IMR-90 (cell line): ENCODE results near the gene ANTXR2. TPM values are rescaled to one million over a fixed set of nuclear protein-coding genes. Genes with fewer than 3 reads are reported as not detected.

Source experiments
- ATAC-seq: fragments of 200-7000 bp; cut with Tn5 transposase; 2 replicates; pipeline ENCODE4 v1.9.1; 2020; ENCODE audit warnings: low read depth, mild to moderate bottlenecking, moderate library complexity
- BruUV-seq: library from RNA; stranded (reverse); fragments of 400-500 nt; replicated peaks from 2 replicates; lab custom pipeline; 2021; lab: Mats Ljungman, UMichigan
- CTCF ChIA-PET: fragments of 300-600 bp; formaldehyde crosslinking; extraction: SDS; loops from one replicate; lab custom pipeline; 2021; ENCODE audit warnings: antibody characterized with exemption; lab: Yijun Ruan, JAX
- POLR2A ChIA-PET: fragments of 300-600 bp; sonication (Branson Sonifier 250); formaldehyde crosslinking; loops from one replicate; lab custom pipeline; 2022; ENCODE audit warnings: antibody characterized with exemption; ENCODE audit not compliant: unreplicated experiment; lab: Charles Lee
- DNase-seq: peaks from one replicate; pipeline ENCODE4 v3.0.0; 2013
- H2AFZ ChIP-seq: replicated peaks from 2 replicates; pipeline ENCODE3; 2013; ENCODE audit warnings: low read length, mild to moderate bottlenecking; ENCODE audit not compliant: poor library complexity
- H2AK5ac ChIP-seq: 2 replicates; pipeline ENCODE4 v1.6.1; 2013; ENCODE audit warnings: low read depth, low read length, inconsistent platforms
- H2AK9ac ChIP-seq: replicated peaks from 2 replicates; pipeline ENCODE3; 2013; ENCODE audit warnings: mild to moderate bottlenecking, low read depth, low read length, moderate library complexity; ENCODE audit not compliant: poor library complexity
- H2BK120ac ChIP-seq: 2 replicates; pipeline ENCODE4 v1.6.1; 2013; ENCODE audit warnings: low read depth, low read length, inconsistent platforms
- H2BK15ac ChIP-seq: 3 replicates; pipeline ENCODE4 v1.6.1; 2013; ENCODE audit warnings: low read depth, low read length, inconsistent platforms
- H2BK20ac ChIP-seq: 2 replicates; pipeline ENCODE4 v1.6.1; 2013; ENCODE audit warnings: low read depth, mild to moderate bottlenecking, inconsistent platforms, low read length, moderate library complexity
- H2BK5ac ChIP-seq: 2 replicates; pipeline ENCODE4 v1.6.1; 2013; ENCODE audit warnings: mild to moderate bottlenecking, low read depth, low read length, inconsistent platforms; ENCODE audit not compliant: poor library complexity, severe bottlenecking
- H3K14ac ChIP-seq: replicated peaks from 2 replicates; pipeline ENCODE4 v1.6.1; 2013; ENCODE audit warnings: low read depth, low read length, inconsistent platforms
- H3K18ac ChIP-seq: 2 replicates; pipeline ENCODE4 v1.6.1; 2013; ENCODE audit warnings: low read depth, low read length, control low read depth
- H3K23ac ChIP-seq: 2 replicates; pipeline ENCODE4 v1.6.1; 2013; ENCODE audit warnings: low read depth, low read length, inconsistent platforms
- H3K27ac ChIP-seq: 2 replicates; pipeline ENCODE4 v1.5.1; 2013; ENCODE audit warnings: mild to moderate bottlenecking, control low read depth, low read length; ENCODE audit not compliant: insufficient read depth
- H3K27me3 ChIP-seq: 2 replicates; pipeline ENCODE4 v1.6.1; 2013; ENCODE audit warnings: low read length; ENCODE audit not compliant: control insufficient read depth, insufficient read depth
- H3K36me3 ChIP-seq: 2 replicates; pipeline ENCODE4 v1.6.1; 2013; ENCODE audit warnings: low read length, mixed read lengths; ENCODE audit not compliant: control insufficient read depth, insufficient read depth
- H3K4ac ChIP-seq: 2 replicates; pipeline ENCODE4 v1.6.1; 2013; ENCODE audit warnings: low read depth, low read length, inconsistent platforms
- H3K4me1 ChIP-seq: 2 replicates; pipeline ENCODE4 v1.6.1; 2013; ENCODE audit warnings: low read length, mixed read lengths; ENCODE audit not compliant: control insufficient read depth, insufficient read depth
- H3K4me2 ChIP-seq: 2 replicates; pipeline ENCODE4 v1.6.1; 2013; ENCODE audit warnings: low read depth, mild to moderate bottlenecking, control low read depth, low read length, moderate library complexity
- H3K4me3 ChIP-seq: 2 replicates; pipeline ENCODE4 v1.5.1; 2013; ENCODE audit warnings: low read depth, mild to moderate bottlenecking, control low read depth, low read length, moderate library complexity; ENCODE audit not compliant: insufficient read depth
- H3K56ac ChIP-seq: 2 replicates; pipeline ENCODE4 v1.6.1; 2013; ENCODE audit warnings: low read length, inconsistent platforms; ENCODE audit not compliant: insufficient read depth; ENCODE audit errors: extremely low read depth
- H3K79me1 ChIP-seq, 2 experiments: 2 replicates each; pipeline ENCODE4 v1.6.1; 2013; ENCODE audit warnings: low read length in 2 of 2, inconsistent platforms in 1 of 2, low read depth in 1 of 2
- H3K9ac ChIP-seq: 2 replicates; pipeline ENCODE4 v1.6.1; 2013; ENCODE audit warnings: low read depth, low read length, control low read depth
- H3K9me1 ChIP-seq: 2 replicates; pipeline ENCODE4 v1.6.1; 2013; ENCODE audit warnings: low read length, inconsistent platforms; ENCODE audit not compliant: insufficient read depth
- H3K9me3 ChIP-seq: 2 replicates; pipeline ENCODE4 v1.6.1; 2013; ENCODE audit warnings: low read length; ENCODE audit not compliant: control insufficient read depth, insufficient read depth
- H4K20me1 ChIP-seq: 2 replicates; pipeline ENCODE4 v1.6.1; 2013; ENCODE audit warnings: low read length, inconsistent platforms; ENCODE audit not compliant: insufficient read depth
- H4K5ac ChIP-seq: 2 replicates; pipeline ENCODE4 v1.6.1; 2013; ENCODE audit warnings: mild to moderate bottlenecking, low read depth, low read length, control low read depth
- H4K8ac ChIP-seq, 2 experiments: 2 replicates each; pipeline ENCODE4 v1.6.1; 2013; ENCODE audit warnings: low read depth in 2 of 2, low read length in 2 of 2, control low read depth in 1 of 2, inconsistent platforms in 1 of 2
- H4K91ac ChIP-seq: 2 replicates; pipeline ENCODE4 v1.6.1; 2013; ENCODE audit warnings: low read depth, low read length, inconsistent platforms; ENCODE audit not compliant: insufficient read depth
- BHLHE40 ChIP-seq: fragments of 150-350 bp; IDR thresholded peaks from 2 replicates; pipeline ENCODE4 v1.6.1; 2016; ENCODE audit warnings: mild to moderate bottlenecking, low read depth, low read length
- CEBPB ChIP-seq: IDR thresholded peaks from 2 replicates; pipeline ENCODE4 v1.6.1; 2012; ENCODE audit warnings: low read depth, low read length, improper control_type of control experiment
- CHD1 ChIP-seq: IDR thresholded peaks from 2 replicates; pipeline ENCODE4 v1.6.1; 2012; ENCODE audit warnings: low read depth, low read length, improper control_type of control experiment
- CTCF ChIP-seq: conservative IDR thresholded peaks from 2 replicates; pipeline ENCODE4 v1.5.1; 2012; ENCODE audit warnings: mild to moderate bottlenecking, low read depth, low read length, improper control_type of control experiment
- ELK1 ChIP-seq: fragments of 150-350 bp; IDR thresholded peaks from 2 replicates; pipeline ENCODE4 v1.6.1; 2016; ENCODE audit warnings: low read depth, mild to moderate bottlenecking, low read length, moderate library complexity, borderline replicate concordance
- FOS ChIP-seq: fragments of 150-350 bp; IDR thresholded peaks from 2 replicates; pipeline ENCODE4 v1.6.1; 2016; ENCODE audit warnings: low read depth, low read length
- MAFK ChIP-seq: IDR thresholded peaks from 2 replicates; pipeline ENCODE4 v1.6.1; 2012; ENCODE audit warnings: low read depth, low read length, improper control_type of control experiment
- MAZ ChIP-seq: IDR thresholded peaks from 2 replicates; pipeline ENCODE4 v1.6.1; 2012; ENCODE audit warnings: low read depth, mild to moderate bottlenecking, low read length, improper control_type of control experiment, moderate library complexity, borderline replicate concordance
- MXI1 ChIP-seq: IDR thresholded peaks from 2 replicates; pipeline ENCODE4 v1.6.1; 2012; ENCODE audit warnings: low read depth, mild to moderate bottlenecking, low read length, moderate library complexity, borderline replicate concordance
- NFE2L2 ChIP-seq: fragments of 150-350 bp; IDR thresholded peaks from 2 replicates; pipeline ENCODE4 v1.6.1; 2016; ENCODE audit warnings: low read depth, mild to moderate bottlenecking, low read length
- RAD21 ChIP-seq: IDR thresholded peaks from 2 replicates; pipeline ENCODE4 v1.6.1; 2012; ENCODE audit warnings: low read length, improper control_type of control experiment
- RFX5 ChIP-seq: IDR thresholded peaks from 2 replicates; pipeline ENCODE4 v1.8.0; 2012; ENCODE audit warnings: low read depth, mild to moderate bottlenecking, low read length, moderate library complexity
- WGBS, 2 experiments: methylation state at CpG; one replicate each; pipeline versions ENCODE4 v1.1.5 to v1.1.7; 2013; ENCODE audit warnings: missing lambda C conversion rate in 2 of 2; ENCODE audit not compliant: insufficient read length in 1 of 2; ENCODE audit errors: extremely low coverage in 2 of 2; 5-methylcytosine and 5-hydroxymethylcytosine counted together
- dilution Hi-C: fragments of 300-500 bp; cut with HindIII; formaldehyde crosslinking; loops from one replicate; pipeline ENCODE4 v1.14.3; 2018; ENCODE audit warnings: low sequenced_read_pairs; ENCODE audit not compliant: unreplicated experiment
- in situ Hi-C: fragments of 300-500 bp; cut with MboI; formaldehyde crosslinking; loops from 3 replicates; pipeline ENCODE4 v1.14.3; 2019; ENCODE audit warnings: low sequenced_read_pairs, inconsistent platforms, mixed read lengths
- intact Hi-C: fragments of 100-400 bp; cut with micrococcal nuclease; formaldehyde crosslinking; loops from 2 replicates; pipeline ENCODE4 v1.10.0; 2022
- polyA plus RNA-seq, 3 experiments: library from polyadenylated mRNA; depleted of rRNA; stranded (reverse); fragments of >200 nt; gene quantifications; 2 replicates each; pipeline ENCODE4 v1.2.3, GENCODE V29; 2012; ENCODE audit warnings: low replicate concordance in 1 of 3
- total RNA-seq: library from RNA; depleted of rRNA; stranded (reverse); fragments of >200 nt; gene quantifications from 2 replicates; pipeline ENCODE4 v1.2.3, GENCODE V29; 2012

Gene ANTXR2
- total and polyA plus RNA-seq, 2 of the 4 experiments (the other 2 are of a cell fraction), result 46.8 to 88.5 TPM

GRCh38 chr4:79882806-79883205 is 190.2 kb downstream of the ANTXR2 start:
- Histone ChIP-seq H3K79me1 (no peaks in the 10 kb centered on the region), H2BK5ac (no peak overlapping the region), H3K9me1 (no peaks in the 10 kb centered on the region), H4K5ac (no peak overlapping the region), H3K4me1 (no peaks in the 10 kb centered on the region), H3K9ac (no peak overlapping the region), H4K8ac (no peak overlapping the region), H4K20me1 (no peaks in the 10 kb centered on the region), H3K4ac (no peak overlapping the region), H3K27ac (no peak overlapping the region), H2BK120ac (no peak overlapping the region), H2BK20ac (no peak overlapping the region), H2AK9ac (no peak overlapping the region), H3K36me3 (no peaks in the 10 kb centered on the region), H2BK15ac (no peak overlapping the region), H2AK5ac (no peak overlapping the region), H2AFZ (no peak overlapping the region), H3K4me3 (no peak overlapping the region), H3K14ac (no peak overlapping the region), H3K4me2 (no peak overlapping the region), H3K56ac (no peak overlapping the region), H3K9me3 (no peaks in the 10 kb centered on the region), H3K23ac (no peak overlapping the region), H3K18ac (no peak overlapping the region), H3K27me3 (no peaks in the 10 kb centered on the region; the same call in 1 of the 2 replicates), H4K91ac (no peak overlapping the region)
- DNase-seq, result no peak
- no peak for ATAC-seq
- intact Hi-C loops (no loop called here), dilution Hi-C loops (no loop called here), in situ Hi-C loops (no loop called here)
- BruUV-seq, result no TSS peak
- CTCF ChIA-PET, result no interaction called here
- no CpG with 5 or more reads among the region's 1 CpG for WGBS, 2 experiments
- no peak for TF ChIP-seq BHLHE40
- TF ChIP-seq FOS, result no peak
- TF ChIP-seq CHD1, result no peak
- TF ChIP-seq MXI1, result no peak
- no peak for TF ChIP-seq CEBPB
- no peak for TF ChIP-seq MAZ
- no peak for TF ChIP-seq NFE2L2
- TF ChIP-seq CTCF, result no peak
- no peak for TF ChIP-seq RFX5
- no peak for TF ChIP-seq RAD21
- no peak for TF ChIP-seq MAFK
- TF ChIP-seq ELK1, result no peak
- POLR2A ChIA-PET, result no interaction called here
